Mesenchymal stem cell (in vitro differentiated cells and primary cell): Measurements from ENCODE around the gene TBX10.
"Not testable (repeated sequence)": the region's sequence is repeated elsewhere in the genome, so short reads cannot be mapped to it uniquely, and the experiment has no call there.

Experiments
- DNase-seq: peaks from one replicate; pipeline ENCODE4 v3.0.0-alpha.2; 2013
- H2AFZ ChIP-seq: one replicate; pipeline ENCODE4 v1.6.1; 2013; ENCODE audit warnings: low read depth, mild to moderate bottlenecking, control low read depth, inconsistent platforms, low read length, moderate library complexity
- H2AK5ac ChIP-seq: 2 replicates; pipeline ENCODE4 v1.6.1; 2013; ENCODE audit warnings: low read length, moderate library complexity, mild to moderate bottlenecking, inconsistent platforms; ENCODE audit not compliant: severe bottlenecking
- H2BK120ac ChIP-seq: one replicate; pipeline ENCODE4 v1.6.1; 2013; ENCODE audit warnings: low read depth, mild to moderate bottlenecking, inconsistent platforms, low read length, moderate library complexity
- H2BK12ac ChIP-seq, 2 experiments: one replicate each; pipeline ENCODE4 v1.6.1; 2013; ENCODE audit warnings: inconsistent platforms in 2 of 2, low read length in 2 of 2, mild to moderate bottlenecking in 2 of 2, moderate library complexity in 2 of 2, control low read depth in 1 of 2
- H2BK15ac ChIP-seq: one replicate; pipeline ENCODE4 v1.6.1; 2013; ENCODE audit warnings: mild to moderate bottlenecking, low read depth, inconsistent platforms; ENCODE audit not compliant: poor library complexity, severe bottlenecking
- H2BK5ac ChIP-seq: 2 replicates; pipeline ENCODE4 v1.6.1; 2013; ENCODE audit warnings: low read depth, mild to moderate bottlenecking, low read length, control low read depth, inconsistent platforms; ENCODE audit not compliant: poor library complexity, severe bottlenecking
- H3K14ac ChIP-seq, 2 experiments: one replicate each; pipeline ENCODE4 v1.6.1; 2013; ENCODE audit warnings: inconsistent platforms in 2 of 2, low read length in 2 of 2, control low read depth in 1 of 2, mild to moderate bottlenecking in 1 of 2, moderate library complexity in 1 of 2
- H3K18ac ChIP-seq, 2 experiments: one replicate each; pipeline ENCODE4 v1.6.1; 2013; ENCODE audit warnings: inconsistent platforms in 2 of 2, low read length in 2 of 2, control low read depth in 1 of 2, low read depth in 1 of 2, mild to moderate bottlenecking in 1 of 2
- H3K23ac ChIP-seq, 2 experiments: one replicate each; pipeline ENCODE4 v1.6.1; 2013; ENCODE audit warnings: inconsistent platforms in 2 of 2, low read length in 2 of 2, mild to moderate bottlenecking in 2 of 2, moderate library complexity in 2 of 2, control low read depth in 1 of 2
- H3K27ac ChIP-seq: 2 replicates; pipeline ENCODE4 v1.5.1; 2013; ENCODE audit warnings: mild to moderate bottlenecking, moderate library complexity, low read length, control low read depth, inconsistent platforms; ENCODE audit not compliant: poor library complexity, severe bottlenecking
- H3K27me3 ChIP-seq, 2 experiments: 2 replicates each; pipeline versions ENCODE4 v1.6.1 to v1.7.0; 2013; ENCODE audit warnings: low read length in 2 of 2, mild to moderate bottlenecking in 2 of 2, moderate library complexity in 2 of 2, control low read depth in 1 of 2, inconsistent platforms in 1 of 2; ENCODE audit not compliant: control insufficient read depth in 1 of 2, insufficient read depth in 1 of 2
- H3K36me3 ChIP-seq, 2 experiments: 2 replicates each; pipeline versions ENCODE4 v1.6.1 to v1.7.0; 2013; ENCODE audit warnings: low read length in 2 of 2, control low read depth in 1 of 2, inconsistent platforms in 1 of 2, low read depth in 1 of 2, mild to moderate bottlenecking in 1 of 2; ENCODE audit not compliant: insufficient read depth in 2 of 2, control insufficient read depth in 1 of 2
- H3K4ac ChIP-seq, 2 experiments: one replicate each; pipeline ENCODE4 v1.6.1; 2013; ENCODE audit warnings: inconsistent platforms in 2 of 2, low read length in 2 of 2, mild to moderate bottlenecking in 2 of 2, moderate library complexity in 2 of 2, control low read depth in 1 of 2, low read depth in 1 of 2
- H3K4me1 ChIP-seq: 2 replicates; pipeline ENCODE4 v1.6.1; 2013; ENCODE audit warnings: low read depth, low read length, control low read depth; ENCODE audit not compliant: control insufficient read depth, insufficient read depth
- H3K4me2 ChIP-seq: 2 replicates; pipeline ENCODE4 v1.6.1; 2013; ENCODE audit warnings: low read length, mild to moderate bottlenecking, inconsistent platforms; ENCODE audit not compliant: poor library complexity, severe bottlenecking
- H3K4me3 ChIP-seq, 2 experiments: 2 replicates each; pipeline versions ENCODE4 v1.5.1 to v1.7.0; 2013; ENCODE audit warnings: low read length in 2 of 2, mild to moderate bottlenecking in 2 of 2, control low read depth in 1 of 2, low read depth in 1 of 2; ENCODE audit not compliant: insufficient read depth in 1 of 2
- H3K79me1 ChIP-seq: replicated peaks from 2 replicates; pipeline ENCODE4 v1.6.1; 2013; ENCODE audit warnings: mild to moderate bottlenecking, control low read depth, low read length, inconsistent platforms; ENCODE audit not compliant: poor library complexity, severe bottlenecking
- H3K9ac ChIP-seq: 2 replicates; pipeline ENCODE4 v1.7.0; 2013; ENCODE audit warnings: mild to moderate bottlenecking, low read length, moderate library complexity
- H3K9me3 ChIP-seq: 2 replicates; pipeline ENCODE4 v1.7.0; 2013; ENCODE audit warnings: mild to moderate bottlenecking, low read length; ENCODE audit not compliant: control insufficient read depth
- H4K8ac ChIP-seq: one replicate; pipeline ENCODE4 v1.6.1; 2013; ENCODE audit warnings: inconsistent platforms, mild to moderate bottlenecking, low read length, moderate library complexity
- H4K91ac ChIP-seq: one replicate; pipeline ENCODE4 v1.6.1; 2013; ENCODE audit warnings: mild to moderate bottlenecking, low read length, inconsistent platforms
- WGBS: methylation state at CpG from one replicate; pipeline ENCODE4 v1.1.7; 2013; ENCODE audit warnings: mixed read lengths; 5-methylcytosine and 5-hydroxymethylcytosine counted together

The TBX10 gene

GRCh38 chr11:67623795-67624194 is 15.8 kb downstream of the TBX10 start:
- not testable (repeated sequence) for H3K4me2 ChIP-seq, H2BK12ac ChIP-seq, DNase-seq, H3K4ac ChIP-seq, H2AFZ ChIP-seq, H3K18ac ChIP-seq, H3K4me1 ChIP-seq, H3K14ac ChIP-seq, H4K91ac ChIP-seq, H3K9ac ChIP-seq, H3K27ac ChIP-seq, H3K9me3 ChIP-seq, H4K8ac ChIP-seq, H2AK5ac ChIP-seq, H3K27me3 ChIP-seq, H3K4me3 ChIP-seq, H2BK5ac ChIP-seq, H3K79me1 ChIP-seq, H2BK15ac ChIP-seq, H3K23ac ChIP-seq, H2BK120ac ChIP-seq
- 97% methylated on average over 1 of the region's 1 CpG for WGBS
- H3K36me3 ChIP-seq: peaks cover 0 to 20% of the 10 kb centered on the region in 2 experiments

GRCh38 chr11:67622905-67623304 is 16.7 kb downstream of the TBX10 start:
- H3K14ac ChIP-seq, H3K27me3 ChIP-seq, H4K8ac ChIP-seq, H3K9me3 ChIP-seq, H2BK12ac ChIP-seq, H3K79me1 ChIP-seq, H2AK5ac ChIP-seq, H2BK120ac ChIP-seq, H2BK15ac ChIP-seq, H3K4me3 ChIP-seq, H3K23ac ChIP-seq, H3K4me2 ChIP-seq, DNase-seq, H3K9ac ChIP-seq, H3K4me1 ChIP-seq, H3K18ac ChIP-seq, H3K4ac ChIP-seq, H4K91ac ChIP-seq, H2BK5ac ChIP-seq, H2AFZ ChIP-seq, H3K27ac ChIP-seq: not testable (repeated sequence)
- WGBS: 87% methylated on average over 5 of the region's 7 CpGs
- H3K36me3 ChIP-seq: peaks cover 0 to 15% of the 10 kb centered on the region in 2 experiments

GRCh38 chr11:67621928-67622327 is 17.6 kb downstream of the TBX10 start:
- not testable (repeated sequence) for H3K36me3 ChIP-seq, H3K79me1 ChIP-seq, H2BK15ac ChIP-seq, H3K4me2 ChIP-seq, H3K18ac ChIP-seq, H3K27ac ChIP-seq, H3K9me3 ChIP-seq, H3K23ac ChIP-seq, H3K14ac ChIP-seq, DNase-seq, H3K4me3 ChIP-seq, H4K91ac ChIP-seq, H3K4me1 ChIP-seq, H3K9ac ChIP-seq, H2AK5ac ChIP-seq, H2BK5ac ChIP-seq, H2AFZ ChIP-seq, H2BK12ac ChIP-seq, H2BK120ac ChIP-seq, H4K8ac ChIP-seq, H3K4ac ChIP-seq
- 0% methylated on average over 2 of the region's 3 CpGs for WGBS
- peaks cover 0 to 14% of the 10 kb centered on the region in 2 experiments for H3K27me3 ChIP-seq

- not testable (repeated sequence) for H2BK15ac ChIP-seq, H3K9ac ChIP-seq, H3K27ac ChIP-seq, H2BK12ac ChIP-seq, H3K4me1 ChIP-seq, H3K36me3 ChIP-seq, H4K8ac ChIP-seq, H3K18ac ChIP-seq, H4K91ac ChIP-seq, H2AK5ac ChIP-seq, H3K9me3 ChIP-seq, H3K14ac ChIP-seq, H3K4ac ChIP-seq, H2BK120ac ChIP-seq, H2BK5ac ChIP-seq, H3K79me1 ChIP-seq, H3K23ac ChIP-seq, H2AFZ ChIP-seq
- DNase-seq: peak; percentile 62
- WGBS: 0% methylated on average over 13 of the region's 13 CpGs
- H3K4me2 ChIP-seq: peak overlapping the region; percentile 9
- H3K4me3 ChIP-seq: peak overlapping the region in 1 of 2 experiments; percentile 55
- H3K27me3 ChIP-seq: peaks cover 8 to 27% of the 10 kb centered on the region in 2 experiments
These were observed 18.9 kb downstream of the TBX10 start for GRCh38 chr11:67620621-67621020.
